Gastroesophageal sphincter (tissue), 3 donors: ENCODE data around the gene LRRC8B.

Experiments used
- CTCF ChIP-seq, 4 experiments: fragments of 200-600 bp in 2 of 4; fragments of 450-650 bp in 2 of 4; sonication (generic) in 1 of 4; IDR thresholded peaks; one replicate each; pipeline ENCODE4 v1.5.1; 2017 to 2019; ENCODE audit warnings: antibody characterized with exemption in 4 of 4, mild to moderate bottlenecking in 2 of 4, moderate library complexity in 2 of 4
- EP300 ChIP-seq: sonication (generic); formaldehyde crosslinking; IDR thresholded peaks from one replicate; pipeline ENCODE4 v1.6.1; 2017; ENCODE audit warnings: antibody characterized with exemption, mild to moderate bottlenecking

GRCh38 chr1:89555550-89555949 lies 30.9 kb downstream of the LRRC8B start:
- TF ChIP-seq CTCF (IDR thresholded peaks at IDR 0.05): no peak
- TF ChIP-seq EP300: no peak
